OCI-LY3 (cell line): ENCODE measurements around the gene CLPX.

ENCODE experiments used
- EZH2phosphoT487 ChIP-seq: fragments of 200-600 bp; shearing (Covaris generic); IDR thresholded peaks from 2 replicates; pipeline ENCODE4 v1.6.1; 2018; ENCODE audit warnings: antibody characterized with exemption, mixed run types, low read depth
- TF ChIP-seq, protein P1 (sequence below): fragments of 200-600, 300-600 bp; sonication (generic); IDR thresholded peaks from 2 replicates; pipeline ENCODE4 v1.5.1; 2014; ENCODE audit warnings: antibody characterized with exemption, low read length, low read depth

DNA sequence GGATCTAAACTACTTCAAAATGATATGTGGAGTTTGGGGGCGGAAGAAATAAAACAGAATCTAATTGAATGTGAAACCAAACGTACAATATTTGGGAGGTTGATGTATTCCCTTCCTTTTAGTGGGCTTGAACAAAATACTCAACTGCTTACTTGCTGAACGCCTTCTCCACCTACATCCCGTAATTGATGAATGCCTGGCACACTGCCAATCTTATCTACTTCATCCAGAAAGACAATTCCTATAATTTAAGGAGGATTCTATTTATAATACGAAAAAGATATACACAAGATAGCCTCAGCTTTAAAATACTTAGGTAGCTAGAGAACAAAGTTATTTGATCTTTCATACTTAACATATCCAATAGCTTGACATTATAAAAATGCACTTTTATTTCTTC, 28.4 kb downstream of the CLPX start:
- TF ChIP-seq, protein P1, sequence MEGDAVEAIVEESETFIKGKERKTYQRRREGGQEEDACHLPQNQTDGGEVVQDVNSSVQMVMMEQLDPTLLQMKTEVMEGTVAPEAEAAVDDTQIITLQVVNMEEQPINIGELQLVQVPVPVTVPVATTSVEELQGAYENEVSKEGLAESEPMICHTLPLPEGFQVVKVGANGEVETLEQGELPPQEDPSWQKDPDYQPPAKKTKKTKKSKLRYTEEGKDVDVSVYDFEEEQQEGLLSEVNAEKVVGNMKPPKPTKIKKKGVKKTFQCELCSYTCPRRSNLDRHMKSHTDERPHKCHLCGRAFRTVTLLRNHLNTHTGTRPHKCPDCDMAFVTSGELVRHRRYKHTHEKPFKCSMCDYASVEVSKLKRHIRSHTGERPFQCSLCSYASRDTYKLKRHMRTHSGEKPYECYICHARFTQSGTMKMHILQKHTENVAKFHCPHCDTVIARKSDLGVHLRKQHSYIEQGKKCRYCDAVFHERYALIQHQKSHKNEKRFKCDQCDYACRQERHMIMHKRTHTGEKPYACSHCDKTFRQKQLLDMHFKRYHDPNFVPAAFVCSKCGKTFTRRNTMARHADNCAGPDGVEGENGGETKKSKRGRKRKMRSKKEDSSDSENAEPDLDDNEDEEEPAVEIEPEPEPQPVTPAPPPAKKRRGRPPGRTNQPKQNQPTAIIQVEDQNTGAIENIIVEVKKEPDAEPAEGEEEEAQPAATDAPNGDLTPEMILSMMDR: no peak
- TF ChIP-seq EZH2phosphoT487: no peak
